ENCODE results near the gene DEPDC4. TPM values are rescaled to one million over a fixed set of nuclear protein-coding genes. Genes with fewer than 3 reads are reported as not detected.

Gene DEPDC4
- total RNA-seq, 2 experiments from 2014 or later: 1.4 to 4.1 TPM

- peaks cover 25% of the 10 kb centered on the region for H3K36me3 ChIP-seq (ENCODE audit: insufficient read depth, low read length)
- no peaks in the 10 kb centered on the region for H3K9me2 ChIP-seq (ENCODE audit: insufficient read depth, low read length)
- H3K4me2 ChIP-seq (ENCODE audit: low read length): peak overlapping the region; percentile 83
- DNase-seq (ENCODE audit: low spot score): peak; percentile 86
- peaks cover 30% of the 10 kb centered on the region for H3K4me1 ChIP-seq (ENCODE audit: insufficient read depth, low read length, poor library complexity, severe bottlenecking)
- no peak for TF ChIP-seq EZH2phosphoT487 (IDR thresholded peaks at IDR 0.05; ENCODE audit: borderline replicate concordance, low read depth, low read length)
- TF ChIP-seq CTCF (conservative IDR thresholded peaks at IDR 0.05; ENCODE audit: low read length): no peak
- H3K79me2 ChIP-seq (ENCODE audit: insufficient read depth, low read depth, low read length): peaks cover 40% of the 10 kb centered on the region
- 0 out of 2 replicates have a peak, but pooled peaks cover 4% of the 10 kb centered on the region for H4K20me1 ChIP-seq (ENCODE audit: insufficient read depth, low read length)
- ChIA-PET POLR2A (interaction anchor here (0.7 to 3.3 kb wide), 2 partner anchors 9 to 68 kb away, joined by 3 to 11 read pairs; partner anchors contain the start of genes DEPDC4 and SCYL2), CTCF (ENCODE audit: unreplicated experiment) (no interaction called here)
- intact Hi-C loops (cut with micrococcal nuclease; ENCODE audit: unreplicated experiment): loop anchor here (1.0 to 5.0 kb wide), 2 partner anchors 57 to 68 kb away; partner anchors contain the start of genes BLTP3B, DEPDC4 and SCYL2
- peak overlapping the region; percentile 69 for H3K27ac ChIP-seq (ENCODE audit: low read depth, low read length, poor library complexity, severe bottlenecking)
- H2AFZ ChIP-seq (ENCODE audit: low read length): peak overlapping the region; percentile 95
- BruUV-seq (replicated peaks): no TSS peak
- H3K9me3 ChIP-seq (ENCODE audit: low read length): no peaks in the 10 kb centered on the region
- peak overlapping the region; percentile 89 for H3K4me3 ChIP-seq (ENCODE audit: low read depth, low read length, poor library complexity, severe bottlenecking)
Observed at GRCh38 chr12:100199347-100200149, 67.3 kb downstream of the DEPDC4 start.

GRCh38 chr12:100199023-100199346 is 67.9 kb downstream of the DEPDC4 start:
- no TSS peak for BruUV-seq (replicated peaks)

More at GRCh38 chr12:100199023-100199346, 67.9 kb downstream of the DEPDC4 start:
- DNase-seq (ENCODE audit: low spot score): peak; percentile 18
- Histone ChIP-seq H3K4me2 (ENCODE audit: low read length) (peak overlapping the region; percentile 83), H3K9me3 (ENCODE audit: low read length) (no peaks in the 10 kb centered on the region), H3K4me1 (ENCODE audit: insufficient read depth, low read length, poor library complexity, severe bottlenecking) (peaks cover 30% of the 10 kb centered on the region), H3K36me3 (ENCODE audit: insufficient read depth, low read length) (peaks cover 31% of the 10 kb centered on the region), H3K9me2 (ENCODE audit: insufficient read depth, low read length) (no peaks in the 10 kb centered on the region), H3K4me3 (ENCODE audit: low read depth, low read length, poor library complexity, severe bottlenecking) (peak overlapping the region; percentile 89), H3K79me2 (ENCODE audit: insufficient read depth, low read depth, low read length) (peaks cover 34% of the 10 kb centered on the region), H3K27ac (ENCODE audit: low read depth, low read length, poor library complexity, severe bottlenecking) (peak overlapping the region; percentile 69), H2AFZ (ENCODE audit: low read length) (peak overlapping the region; percentile 95), H4K20me1 (ENCODE audit: insufficient read depth, low read length) (0 out of 2 replicates have a peak, but pooled peaks cover 4% of the 10 kb centered on the region)
- POLR2A ChIA-PET: interaction anchor here (0.7 kb wide), 1 partner anchor 10 kb away, joined by 3 read pairs; no protein-coding TSS in a partner anchor
- no peak for TF ChIP-seq CTCF (conservative IDR thresholded peaks at IDR 0.05; ENCODE audit: low read length)
- no peak for TF ChIP-seq EZH2phosphoT487 (IDR thresholded peaks at IDR 0.05; ENCODE audit: borderline replicate concordance, low read depth, low read length)
- intact Hi-C loops (cut with micrococcal nuclease; ENCODE audit: unreplicated experiment): no loop called here
- CTCF ChIA-PET (ENCODE audit: unreplicated experiment): no interaction called here
